Right lung (tissue), 10 donors: ENCODE data around the gene TAF11L10. TPM values are rescaled to one million over a fixed set of nuclear protein-coding genes. Genes with fewer than 3 reads are reported as not detected.
"Not testable (repeated sequence)": the region's sequence is repeated elsewhere in the genome, so short reads cannot be mapped to it uniquely, and the experiment has no call there.

Experiments
- DNase-seq, 2 donors: peaks; one replicate each; pipeline ENCODE4 v3.0.0-alpha.2; 2013
- long read RNA-seq, 8 donors: transcript quantifications; one replicate each; lab custom pipeline, GENCODE V29; 2026
- polyA plus RNA-seq, 5 donors: library from polyadenylated mRNA; unstranded; fragments of 120-200 nt; gene quantifications; one replicate each; pipeline versions ENCODE4 v1.2.1 to v1.2.3, GENCODE V29; 2013; ENCODE audit warnings: inconsistent platforms in 1 of 5, low replicate concordance in 1 of 5; ENCODE audit not compliant: insufficient read length in 5 of 5, insufficient read depth in 1 of 5

Gene TAF11L10
- not detected for polyA plus RNA-seq
- long read RNA-seq, donor 1, result 0 reads
- long read RNA-seq, donor 2, result 0 reads
- long read RNA-seq, donor 3, result 0 reads
- long read RNA-seq, donor 4, result 0 reads
- long read RNA-seq, donor 5, result 0 reads
- long read RNA-seq, donor 6, result 0 reads
- long read RNA-seq, donor 7, result 0 reads
- long read RNA-seq, donor 8, result 0 reads

- not testable (repeated sequence) for DNase-seq
Observed at GRCh38 chr5:17597728-17598127, at the start of gene TAF11L10. Gene TAF11L10 (minus strand): TSS chr5:17597828.

GRCh38 chr5:17634160-17634559, 36.5 kb upstream of the TAF11L10 start, which contains the start of gene TAF11L14:
Gene TAF11L14 (plus strand): TSS chr5:17634460.
- no peak for DNase-seq

DNA sequence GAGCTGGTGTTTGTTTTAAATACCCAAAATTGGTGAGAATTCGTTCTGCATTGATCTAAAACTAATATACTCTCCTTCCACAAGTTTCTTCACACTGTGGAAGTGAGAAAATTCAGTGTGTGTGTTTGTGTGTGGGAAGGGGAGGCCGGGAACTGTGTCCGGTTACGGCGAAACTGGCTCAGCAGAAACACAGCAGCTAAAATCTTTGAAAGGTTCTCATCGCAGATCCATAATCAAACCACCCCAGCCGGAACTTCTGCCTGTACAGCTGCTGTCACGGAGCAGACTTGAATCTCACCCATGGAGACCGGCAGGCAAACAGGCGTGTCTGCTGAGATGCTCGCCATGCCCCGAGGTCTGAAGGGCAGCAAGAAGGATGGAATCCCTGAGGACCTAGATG, 34.2 kb upstream of the TAF11L10 start, which contains the start of gene TAF11L13:
TSS of gene TAF11L13 (plus strand) at position 301 of the 400 bp plus-strand sequence.
- not testable (repeated sequence) for DNase-seq

- no peak for DNase-seq
Observed at GRCh38 chr5:17625686-17626085, 28.1 kb upstream of the TAF11L10 start.

DNA sequence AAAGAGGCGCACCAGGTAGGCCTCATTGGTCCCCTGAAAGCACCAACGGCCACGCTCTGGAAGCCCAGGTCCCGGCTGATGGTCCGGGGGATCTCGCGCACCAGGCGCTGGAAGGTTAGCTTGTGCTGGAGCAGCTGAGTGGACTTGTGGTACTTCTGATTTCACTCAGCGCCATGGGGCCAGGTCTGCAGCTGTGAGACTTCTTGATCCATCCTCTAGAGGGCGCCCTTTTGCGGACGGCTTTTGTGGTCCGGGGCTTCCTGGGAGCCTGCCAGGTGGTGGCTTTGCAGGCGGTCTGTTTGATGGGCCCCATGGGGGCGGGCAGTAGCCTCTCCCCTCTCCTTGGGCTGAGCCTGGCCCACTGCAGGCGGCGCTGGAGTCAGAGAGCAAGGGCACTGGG, 23.0 kb upstream of the TAF11L10 start:
- DNase-seq, result no peak

DNA sequence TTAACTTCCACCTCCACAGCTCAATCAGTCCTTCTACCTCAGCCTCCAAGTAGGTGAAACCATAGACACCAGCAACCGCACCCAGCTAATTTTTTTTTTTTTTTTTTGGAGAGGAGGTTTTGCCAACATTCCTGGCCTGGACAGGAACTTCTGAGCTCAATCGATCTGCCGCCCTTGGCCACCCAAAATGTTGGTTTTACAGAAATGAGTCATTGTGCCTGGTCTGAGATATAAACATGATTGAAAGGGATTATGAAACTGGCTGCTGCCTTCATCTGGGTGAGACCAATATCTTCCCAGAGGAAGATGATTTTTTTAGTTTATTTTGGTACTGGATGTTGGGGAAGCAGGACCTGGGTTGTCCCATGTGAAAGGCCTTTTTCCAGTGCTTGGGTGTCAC, 21.7 kb upstream of the TAF11L10 start:
- DNase-seq, result no peak

DNA sequence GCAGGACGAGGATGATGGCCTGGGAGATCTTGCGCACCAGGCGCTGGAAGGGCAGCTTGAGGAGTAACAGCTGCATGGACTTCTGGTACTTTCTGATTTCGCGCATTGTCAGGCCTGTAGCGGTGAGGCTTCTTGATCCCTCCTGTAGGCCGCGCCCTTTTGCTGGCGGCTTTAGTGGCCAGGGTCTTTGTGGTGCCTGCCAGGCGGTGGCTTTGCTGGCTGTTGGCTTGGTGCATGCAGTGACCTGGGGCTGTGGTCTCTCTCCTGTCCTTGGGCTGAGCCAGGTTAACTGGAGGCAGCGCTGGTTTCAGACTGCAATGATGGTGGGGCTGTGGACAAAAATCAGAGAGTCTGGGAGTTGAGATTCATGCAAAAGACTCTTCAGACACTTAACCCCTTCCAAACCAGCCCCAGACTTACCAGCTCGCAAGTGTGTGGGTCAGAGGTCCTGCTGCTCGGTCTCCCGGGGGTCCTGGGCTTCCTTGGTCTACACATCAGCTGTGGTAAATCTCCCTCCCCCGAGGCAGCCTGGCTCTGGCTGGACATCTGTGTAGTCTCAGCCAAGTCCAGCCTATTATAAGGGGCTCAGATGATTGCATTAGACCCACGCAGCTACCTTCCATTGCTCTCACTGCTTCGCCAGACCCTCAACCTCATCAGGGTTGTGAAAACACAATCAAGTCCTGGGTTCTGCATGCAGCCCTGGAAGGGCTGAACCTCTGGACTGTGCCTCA, 17.4 kb upstream of the TAF11L10 start:
- no peak for DNase-seq

DNA sequence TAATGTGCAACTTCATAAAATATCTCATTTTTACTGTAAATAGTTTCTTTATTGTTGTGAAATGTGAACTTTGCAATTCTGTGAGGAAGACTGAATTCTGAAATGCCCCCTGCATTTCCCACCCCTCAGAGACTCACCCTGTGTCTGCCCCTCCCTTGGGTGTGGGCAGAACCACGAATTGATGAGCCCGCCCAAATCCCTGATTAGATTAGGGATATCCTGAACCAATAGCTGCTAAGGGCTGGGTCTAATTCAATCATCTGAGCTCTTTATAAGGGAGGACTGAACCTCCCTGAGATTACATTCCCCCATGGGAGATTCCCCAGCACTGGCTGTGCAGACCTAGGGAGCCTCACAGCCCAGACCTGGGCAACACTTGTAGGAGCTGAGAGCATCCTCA, 12.5 kb upstream of the TAF11L10 start, which contains the start of gene TAF11L12:
TSS of gene TAF11L12 (plus strand) at position 301 of the 400 bp plus-strand sequence.
- DNase-seq, result not testable (repeated sequence)

DNA sequence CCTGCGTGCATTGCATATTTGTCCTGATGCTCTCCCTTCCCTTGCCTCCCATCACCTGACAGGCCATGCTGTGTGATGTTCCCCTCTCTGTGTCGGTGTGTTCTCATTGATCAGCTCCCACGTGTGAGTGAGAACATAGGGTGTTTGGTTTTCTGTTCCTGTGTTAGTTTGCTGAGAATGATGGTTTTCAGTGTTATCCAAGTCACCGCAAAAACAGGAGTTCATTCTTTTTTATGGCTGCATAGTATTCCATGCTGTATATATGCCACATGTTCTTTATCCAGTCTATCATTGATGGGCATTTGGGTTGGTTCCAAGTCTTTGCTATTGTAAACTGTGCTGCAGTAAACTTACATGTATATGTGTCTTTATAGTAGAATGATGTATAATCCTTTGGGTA, 9.8 kb upstream of the TAF11L10 start:
- not testable (repeated sequence) for DNase-seq

DNA sequence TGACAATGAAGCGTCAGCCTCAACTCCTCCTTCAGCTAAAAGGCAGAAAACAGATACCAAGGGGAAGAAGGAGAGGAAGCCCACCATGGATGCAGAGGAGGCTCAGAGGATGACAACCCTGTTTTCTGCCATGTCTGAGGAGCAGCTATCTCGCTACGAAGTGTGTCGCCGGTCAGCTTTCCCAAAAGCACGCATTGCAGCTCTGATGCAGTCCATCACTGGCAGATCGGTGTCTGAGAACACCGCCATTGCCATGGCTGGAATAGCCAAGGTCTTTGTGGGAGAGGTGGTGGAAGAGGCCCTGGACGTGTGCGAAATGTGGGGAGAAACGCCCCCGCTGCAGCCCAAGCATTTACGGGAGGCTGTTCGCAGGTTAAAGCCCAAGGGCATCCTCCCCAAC, 7.3 kb upstream of the TAF11L10 start:
- DNase-seq, result no peak

DNA sequence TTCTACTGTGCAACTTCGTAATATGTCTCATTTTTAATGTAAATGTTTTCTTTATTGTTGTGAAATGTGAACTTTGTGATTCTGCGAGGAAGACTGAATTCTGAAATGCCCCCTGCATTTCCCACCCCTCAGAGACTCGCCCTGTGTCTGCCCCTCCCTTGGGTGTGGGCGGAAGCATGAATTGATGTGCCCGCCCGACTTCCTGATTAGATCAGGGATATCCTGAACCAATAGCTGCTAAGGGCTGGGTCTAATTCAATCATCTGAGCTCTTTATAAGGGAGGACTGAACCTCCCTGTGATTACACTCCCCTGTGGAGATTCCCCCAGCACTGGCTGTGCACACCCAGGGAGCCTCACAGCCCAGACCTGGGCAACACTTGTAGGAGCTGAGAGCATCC, 6.3 kb upstream of the TAF11L10 start, which contains the start of gene TAF11L11:
TSS of gene TAF11L11 (plus strand) at position 304 of the 400 bp plus-strand sequence.
- not testable (repeated sequence) for DNase-seq

DNA sequence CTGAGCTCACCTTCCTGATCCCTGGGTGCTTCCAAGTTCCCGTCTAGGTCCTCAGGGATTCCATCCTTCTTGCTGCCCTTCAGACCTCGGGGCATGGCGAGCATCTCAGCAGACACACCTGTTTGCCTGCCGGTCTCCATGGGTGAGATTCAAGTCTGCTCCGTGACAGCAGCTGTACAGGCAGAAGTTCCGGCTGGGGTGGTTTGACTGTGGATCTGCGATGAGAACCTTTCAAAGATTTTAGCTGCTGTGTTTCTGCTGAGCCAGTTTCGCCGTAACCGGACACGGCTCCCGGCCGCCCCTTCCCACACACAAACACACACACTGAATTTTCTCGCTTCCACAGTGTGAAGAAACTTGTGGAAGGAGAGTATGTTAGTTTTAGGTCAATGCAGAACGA, 3.4 kb downstream of the TAF11L10 start, which contains the start of gene TAF11L9:
TSS of gene TAF11L9 (minus strand) at position 140 of the 400 bp plus-strand sequence.
- DNase-seq, result not testable (repeated sequence)

DNA sequence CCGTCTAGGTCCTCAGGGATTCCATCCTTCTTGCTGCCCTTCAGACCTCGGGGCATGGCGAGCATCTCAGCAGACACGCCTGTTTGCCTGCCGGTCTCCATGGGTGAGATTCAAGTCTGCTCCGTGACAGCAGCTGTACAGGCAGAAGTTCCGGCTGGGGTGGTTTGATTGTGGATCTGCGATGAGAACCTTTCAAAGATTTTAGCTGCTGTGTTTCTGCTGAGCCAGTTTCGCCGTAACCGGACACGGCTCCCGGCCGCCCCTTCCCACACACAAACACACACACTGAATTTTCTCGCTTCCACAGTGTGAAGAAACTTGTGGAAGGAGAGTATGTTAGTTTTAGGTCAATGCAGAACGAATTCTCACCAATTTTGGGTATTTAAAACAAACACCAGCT, 6.8 kb downstream of the TAF11L10 start, which contains the start of gene TAF11L8:
TSS of gene TAF11L8 (minus strand) at position 101 of the 400 bp plus-strand sequence.
- not testable (repeated sequence) for DNase-seq

GRCh38 chr5:17585658-17586057, 12.0 kb downstream of the TAF11L10 start, which contains the start of gene TAF11L7:
Gene TAF11L7 (minus strand): TSS chr5:17585758.
- not testable (repeated sequence) for DNase-seq

Other genes starting within 250 kb of the TAF11L10 start
- gene TAF11L2, start 99.6 kb downstream of the TAF11L10 start, polyA plus RNA-seq, result not detected
- gene TAF11L3, start 79.5 kb downstream of the TAF11L10 start, polyA plus RNA-seq, result not detected
- not detected for gene TAF11L4, start 76.0 kb downstream of the TAF11L10 start, polyA plus RNA-seq
- gene TAF11L5, start 72.6 kb downstream of the TAF11L10 start, polyA plus RNA-seq, result not detected
- gene TAF11L6, start 69.2 kb downstream of the TAF11L10 start, polyA plus RNA-seq, result not detected
- not detected for gene TAF11L7, start 12.1 kb downstream of the TAF11L10 start, polyA plus RNA-seq
- gene TAF11L8, start 6.9 kb downstream of the TAF11L10 start, polyA plus RNA-seq, result not detected
- gene TAF11L9, start 3.4 kb downstream of the TAF11L10 start, polyA plus RNA-seq, result not detected
- gene TAF11L11, start 6.4 kb upstream of the TAF11L10 start, polyA plus RNA-seq, result not detected
- gene TAF11L12, start 12.6 kb upstream of the TAF11L10 start, polyA plus RNA-seq, result not detected
- gene TAF11L13, start 34.3 kb upstream of the TAF11L10 start, polyA plus RNA-seq, result not detected
- not detected for gene TAF11L14, start 36.6 kb upstream of the TAF11L10 start, polyA plus RNA-seq